Thyroid gland (tissue), 4 donors: ENCODE data around the gene CST9. TPM values are rescaled to one million over a fixed set of nuclear protein-coding genes. Genes with fewer than 3 reads are reported as not detected.

ENCODE experiments used
- DNase-seq, 2 donors: peaks; one replicate each; pipeline ENCODE4 v3.0.0-alpha.2; 2019
- H3K27ac ChIP-seq, 3 donors: fragments of 200-600 bp; sonication (generic); 1 replicate in 2 of 3; 2 replicates in 1 of 3; pipeline ENCODE4 v1.5.1; 2016 to 2019; ENCODE audit warnings: mild to moderate bottlenecking in 1 of 3, moderate library complexity in 1 of 3
- H3K27me3 ChIP-seq: fragments of 200-600 bp; sonication (generic); one replicate; pipeline ENCODE4 v1.5.1; 2019
- H3K36me3 ChIP-seq, 2 donors: fragments of 200-600 bp; sonication (generic); one replicate each; pipeline ENCODE4 v1.5.1; 2016 to 2019
- H3K4me1 ChIP-seq, 2 donors: fragments of 200-600 bp; sonication (generic); one replicate each; pipeline ENCODE4 v1.5.1; 2017 to 2019
- H3K4me3 ChIP-seq, 3 donors: fragments of 200-600 bp; sonication (generic); replicated peaks in 1 of 3; 1 replicate in 2 of 3; 2 replicates in 1 of 3; pipeline ENCODE4 v1.5.1; 2016; ENCODE audit warnings: mild to moderate bottlenecking in 1 of 3
- H3K9me3 ChIP-seq: fragments of 200-600 bp; sonication (generic); one replicate; pipeline ENCODE4 v1.5.1; 2017
- CTCF ChIP-seq, 6 experiments: fragments of 200-600 bp in 3 of 6; fragments of 450-650 bp in 3 of 6; sonication (generic) in 3 of 6; IDR thresholded peaks; one replicate each; pipeline ENCODE4 v1.5.1; 2016 to 2019; ENCODE audit warnings: antibody characterized with exemption in 6 of 6, mild to moderate bottlenecking in 2 of 6, inconsistent platforms in 1 of 6, moderate library complexity in 1 of 6
- POLR2A ChIP-seq, 2 donors: fragments of 450-650 bp; IDR thresholded peaks; one replicate each; pipeline ENCODE4 v1.6.1; 2017; ENCODE audit warnings: antibody characterized with exemption in 2 of 2, mild to moderate bottlenecking in 2 of 2, moderate library complexity in 1 of 2
- WGBS, 2 donors: methylation state at CpG; one replicate each; pipeline ENCODE4 v1.1.5; 2017; 5-methylcytosine and 5-hydroxymethylcytosine counted together
- intact Hi-C: fragments of 100-400 bp; cut with DNase I; formaldehyde crosslinking; loops from one replicate; pipeline ENCODE4 v1.15.1; 2023
- total RNA-seq, 4 donors: library from RNA; depleted of rRNA; stranded (reverse); fragments of >200 nt; gene quantifications; one replicate each; pipeline ENCODE4 v1.2.3, GENCODE V29; 2016

CST9 gene
- total RNA-seq, 4 donors from 2014 or later: not detected

GRCh38 chr20:23634985-23635767 lies 29.5 kb upstream of the CST9 start:
- Histone ChIP-seq H3K4me3 (no peak overlapping the region), H3K9me3 (no peaks in the 10 kb centered on the region), H3K4me1 (peaks cover 9 to 13% of the 10 kb centered on the region in 2 donors), H3K36me3 (peaks cover 0 to 12% of the 10 kb centered on the region in 2 donors), H3K27me3 (no peaks in the 10 kb centered on the region), H3K27ac (no peak overlapping the region)
- no peak for TF ChIP-seq CTCF (IDR thresholded peaks at IDR 0.05)
- TF ChIP-seq POLR2A (IDR thresholded peaks at IDR 0.05): no peak
- intact Hi-C loops: no loop called here
- no peak for DNase-seq
- 70 to 76% methylated on average over 12 of the region's 12 CpGs for WGBS, 2 donors

GRCh38 chr20:23634044-23634801 lies 28.5 kb upstream of the CST9 start:
- no peak for DNase-seq

GRCh38 chr20:23632711-23633573 lies 27.2 kb upstream of the CST9 start:
- H3K4me3 ChIP-seq: no peak overlapping the region

More at GRCh38 chr20:23634044-23634801, 28.5 kb upstream of the CST9 start:
- H3K27ac ChIP-seq: no peak overlapping the region
- no peaks in the 10 kb centered on the region for H3K9me3 ChIP-seq
- intact Hi-C loops: no loop called here
- H3K4me1 ChIP-seq: peaks cover 9 to 13% of the 10 kb centered on the region in 2 donors
- WGBS, 2 donors: 84 to 86% methylated on average over 6 to 8 of the region's 8 CpGs
- TF ChIP-seq CTCF (IDR thresholded peaks at IDR 0.05) (no peak), POLR2A (IDR thresholded peaks at IDR 0.05) (no peak)
- no peaks in the 10 kb centered on the region for H3K27me3 ChIP-seq
- peaks cover 0 to 12% of the 10 kb centered on the region in 2 donors for H3K36me3 ChIP-seq
- no peak overlapping the region for H3K4me3 ChIP-seq

GRCh38 chr20:23631981-23632710 lies 26.4 kb upstream of the CST9 start:
- TF ChIP-seq POLR2A (IDR thresholded peaks at IDR 0.05): no peak
- no peak for TF ChIP-seq CTCF (IDR thresholded peaks at IDR 0.05)
- Histone ChIP-seq H3K4me1 (peaks cover 9 to 19% of the 10 kb centered on the region in 2 donors), H3K36me3 (peaks cover 0 to 12% of the 10 kb centered on the region in 2 donors), H3K27ac (no peak overlapping the region), H3K27me3 (no peaks in the 10 kb centered on the region), H3K4me3 (no peak overlapping the region), H3K9me3 (no peaks in the 10 kb centered on the region)
- DNase-seq: no peak
- WGBS, 2 donors: 87 to 88% methylated on average over 11 to 12 of the region's 12 CpGs
- intact Hi-C loops: no loop called here

More at GRCh38 chr20:23632711-23633573, 27.2 kb upstream of the CST9 start:
- Histone ChIP-seq H3K36me3 (peaks cover 0 to 12% of the 10 kb centered on the region in 2 donors), H3K9me3 (no peaks in the 10 kb centered on the region), H3K27ac (no peak overlapping the region), H3K27me3 (no peaks in the 10 kb centered on the region), H3K4me1 (peaks cover 9 to 19% of the 10 kb centered on the region in 2 donors)
- DNase-seq: no peak
- intact Hi-C loops: no loop called here
- TF ChIP-seq CTCF (IDR thresholded peaks at IDR 0.05) (no peak), POLR2A (IDR thresholded peaks at IDR 0.05) (no peak)
- WGBS, 2 donors: 73 to 77% methylated on average over 7 to 8 of the region's 8 CpGs
